Left ventricle myocardium superior (tissue), 1 donor: ENCODE measurements around the gene FGF14. TPM values are rescaled to one million over a fixed set of nuclear protein-coding genes. Genes with fewer than 3 reads are reported as not detected.
"Not testable (repeated sequence)": the region's sequence is repeated elsewhere in the genome, so short reads cannot be mapped to it uniquely, and the experiment has no call there.

ENCODE experiments used
- ATAC-seq: fragments of 200-7000 bp; cut with Tn5 transposase; one replicate; pipeline ENCODE4 v1.9.1; 2020; ENCODE audit warnings: mild to moderate bottlenecking, moderate library complexity
- DNase-seq: peaks from one replicate; pipeline ENCODE4 v3.0.0-alpha.2; 2020
- intact Hi-C: fragments of 100-400 bp; cut with micrococcal nuclease; formaldehyde crosslinking; loops from one replicate; pipeline ENCODE4 v1.11.0; 2022
- total RNA-seq: library from RNA; stranded (reverse); fragmentation: NEBNext Ultra II Directional; extraction: Animal tissue kit (Norgen Biotek cat#: 25700); gene quantifications from one replicate; pipeline ENCODE4 v1.2.1, GENCODE V29; 2021
- donor health status: DM: no; HTN: yes; CAD: no; lungs with severe emphysema.

The FGF14 gene
- total RNA-seq, 1 donor from 2014 or later, result 3.3 TPM

DNA sequence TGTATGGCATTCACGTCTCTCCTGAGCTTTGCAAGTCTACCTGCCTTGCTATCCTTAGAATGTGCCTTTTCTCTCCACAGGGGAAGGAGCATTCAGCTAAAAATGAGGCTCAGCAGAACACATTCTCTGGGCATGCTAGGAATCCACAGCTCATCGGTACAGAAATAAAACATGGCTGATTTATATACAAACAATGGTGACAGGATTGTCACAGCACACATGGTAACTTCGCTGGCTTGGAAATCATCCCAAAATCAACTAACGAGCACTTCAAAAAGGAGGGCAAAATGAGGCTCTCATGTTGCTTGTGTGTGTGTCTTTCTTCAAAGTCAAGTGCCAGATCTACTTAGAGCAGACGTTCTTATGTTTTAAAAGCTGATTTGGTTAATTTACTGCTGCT is 373.0 kb downstream of the FGF14 start:
- peak; percentile 19 for ATAC-seq
- intact Hi-C loops, result no loop called here
- DNase-seq, result no peak

DNA sequence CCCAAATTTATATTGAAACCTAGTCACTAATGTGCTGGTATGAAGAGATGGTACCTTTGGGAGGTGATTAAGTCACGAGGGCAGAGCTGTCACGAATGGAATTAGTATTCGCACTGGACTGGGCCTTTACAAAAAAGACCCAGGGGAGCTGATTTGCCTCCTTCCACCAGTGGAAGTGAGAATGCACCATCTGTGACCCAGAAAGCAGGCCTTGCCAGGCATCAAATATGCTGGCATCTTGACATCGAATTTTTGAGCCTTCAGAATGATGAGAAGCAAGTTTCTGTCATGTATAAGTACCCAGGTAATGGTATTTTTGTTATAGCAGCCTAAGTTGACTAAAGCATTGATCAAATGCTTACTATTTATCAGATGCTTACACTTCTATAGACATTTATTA is 373.6 kb downstream of the FGF14 start:
- no peak for ATAC-seq
- no peak for DNase-seq
- intact Hi-C loops, result no loop called here

DNA sequence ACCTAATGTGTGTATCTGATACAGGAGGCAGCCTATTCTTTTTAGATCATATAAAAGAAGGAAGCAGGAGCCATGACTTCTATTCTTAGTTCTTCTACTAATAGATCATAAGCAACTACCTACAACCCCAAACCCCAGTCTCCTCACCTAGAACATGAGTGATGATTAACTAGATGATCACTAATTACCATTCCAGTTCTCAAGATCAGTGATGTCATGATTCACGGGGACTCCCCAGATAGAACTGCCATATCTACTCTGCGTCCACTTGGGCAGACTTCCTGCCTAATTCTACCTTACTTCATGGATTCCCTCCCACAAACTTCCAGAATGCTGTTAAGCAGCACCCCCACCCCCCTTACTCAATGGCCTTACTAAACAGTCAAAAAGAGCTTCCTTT is 380.1 kb downstream of the FGF14 start:
- ATAC-seq, result no peak
- intact Hi-C loops, result no loop called here
- DNase-seq, result no peak

DNA sequence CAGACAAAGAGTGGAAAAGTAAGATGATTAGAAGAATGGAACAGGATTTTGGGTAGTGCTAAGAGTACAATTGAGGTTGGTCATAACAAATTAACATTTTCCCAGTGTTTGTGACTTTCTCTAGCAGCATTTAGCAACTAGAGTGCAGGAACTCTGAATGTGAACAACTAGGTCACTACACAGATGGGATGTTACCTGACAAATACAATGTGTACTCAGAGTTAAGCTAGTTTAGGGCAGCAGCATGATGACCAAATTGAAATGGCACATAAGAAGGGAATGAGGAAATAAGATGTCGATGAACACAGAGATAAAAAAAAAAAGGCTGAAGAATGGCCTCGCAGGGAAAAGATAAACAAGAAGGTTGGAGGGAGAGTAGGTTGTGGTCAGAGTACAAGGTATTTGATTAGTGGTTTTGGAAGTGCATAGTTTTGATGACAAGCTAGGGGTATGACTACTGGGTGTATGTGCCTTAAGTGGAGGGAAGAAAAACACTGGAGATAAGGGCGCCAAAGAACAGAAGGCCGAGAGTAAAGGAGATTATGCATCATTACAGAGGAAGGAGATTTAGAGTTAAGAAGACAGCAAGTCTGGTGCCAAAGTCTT is 381.1 kb downstream of the FGF14 start:
- ATAC-seq (no peak), DNase-seq (no peak)
- intact Hi-C loops, result no loop called here

DNA sequence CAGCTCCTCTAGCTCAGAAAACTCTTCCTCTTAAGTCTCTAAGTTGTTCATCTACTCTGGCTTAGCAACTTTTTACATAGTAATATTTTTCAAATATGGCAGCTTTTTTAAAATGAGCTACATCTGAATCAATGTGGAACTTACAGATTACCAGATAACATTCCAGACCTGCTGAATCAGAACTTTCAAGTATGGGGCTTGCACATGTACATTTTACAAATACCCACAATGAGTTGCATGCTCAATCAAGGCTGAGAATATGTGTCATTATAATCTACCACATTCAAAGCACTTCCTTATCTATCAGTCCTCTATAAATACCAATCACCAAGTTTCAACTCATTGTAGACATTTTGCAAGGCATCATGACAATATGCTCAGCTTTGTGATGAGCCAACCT is 383.1 kb downstream of the FGF14 start:
- DNase-seq, result no peak
- intact Hi-C loops, result no loop called here

DNA sequence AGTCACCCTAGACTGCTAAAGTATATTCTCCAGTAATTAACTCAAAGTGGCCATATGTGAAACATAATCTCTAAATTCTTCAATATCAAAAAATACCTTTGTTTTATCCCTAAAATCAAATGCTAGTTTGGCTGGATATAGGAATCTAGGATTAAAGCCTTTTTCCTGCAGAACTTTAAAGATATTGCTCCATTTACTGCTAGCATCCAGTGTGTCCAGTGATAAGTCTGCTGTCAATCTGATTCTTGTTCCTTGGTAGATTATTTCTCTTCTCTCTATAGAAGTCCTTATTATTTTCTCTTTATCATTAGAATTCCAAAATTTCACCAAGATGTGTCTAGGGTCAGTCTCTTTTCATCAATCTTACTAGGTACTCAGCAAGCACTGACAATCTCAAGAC is 384.6 kb downstream of the FGF14 start:
- no peak for ATAC-seq
- DNase-seq, result no peak
- intact Hi-C loops, result no loop called here

More for the DNA sequence above, 383.1 kb downstream of the FGF14 start:
- no peak for ATAC-seq

DNA sequence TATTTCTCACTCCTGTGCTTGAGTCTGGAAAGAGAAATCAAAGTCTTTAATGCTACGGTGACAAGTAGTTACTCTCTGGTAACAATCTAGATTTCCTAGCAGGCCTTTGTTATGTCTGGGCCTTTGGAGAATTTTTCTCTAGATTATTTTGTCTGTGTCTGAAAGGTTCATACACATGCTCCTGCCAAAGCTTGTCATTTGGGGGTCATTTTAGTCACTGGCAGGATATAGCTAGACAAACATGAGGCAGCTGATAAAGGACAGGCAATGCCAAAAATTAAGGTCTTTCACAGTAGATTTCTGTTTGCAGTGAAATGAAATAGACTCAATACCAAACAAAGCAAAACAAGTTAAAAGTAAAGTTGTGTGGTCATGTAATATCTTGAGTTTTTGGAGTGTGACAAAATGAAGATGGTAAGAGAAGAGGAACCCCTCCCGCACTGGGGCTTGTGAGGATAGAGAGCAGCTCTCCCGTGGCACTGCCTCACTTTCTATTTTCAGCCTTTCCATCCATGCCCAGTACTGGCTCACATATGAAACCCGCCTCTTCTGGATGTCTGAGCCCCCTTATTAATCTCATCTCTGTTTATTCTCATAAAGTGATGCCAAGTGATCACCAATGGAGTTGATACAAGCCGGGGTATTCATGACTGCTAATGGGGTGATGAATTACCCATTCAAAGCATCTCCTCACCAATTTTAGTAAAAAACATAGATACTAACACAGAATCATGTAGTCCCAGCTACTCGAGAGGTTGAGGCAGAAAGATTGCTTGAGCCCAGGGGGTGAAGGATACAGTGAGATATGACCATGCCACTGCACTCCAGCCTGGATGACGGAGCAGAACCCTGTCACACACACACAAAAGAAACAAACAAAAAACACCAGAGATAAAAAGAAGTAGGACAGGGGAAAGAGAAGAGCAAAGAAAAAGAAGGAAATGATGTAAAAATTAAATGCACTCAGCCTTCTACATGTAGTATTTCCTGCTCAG is 389.3 kb downstream of the FGF14 start:
- intact Hi-C loops, result no loop called here
- DNase-seq (peak; percentile 44), ATAC-seq (peak; percentile 98)

DNA sequence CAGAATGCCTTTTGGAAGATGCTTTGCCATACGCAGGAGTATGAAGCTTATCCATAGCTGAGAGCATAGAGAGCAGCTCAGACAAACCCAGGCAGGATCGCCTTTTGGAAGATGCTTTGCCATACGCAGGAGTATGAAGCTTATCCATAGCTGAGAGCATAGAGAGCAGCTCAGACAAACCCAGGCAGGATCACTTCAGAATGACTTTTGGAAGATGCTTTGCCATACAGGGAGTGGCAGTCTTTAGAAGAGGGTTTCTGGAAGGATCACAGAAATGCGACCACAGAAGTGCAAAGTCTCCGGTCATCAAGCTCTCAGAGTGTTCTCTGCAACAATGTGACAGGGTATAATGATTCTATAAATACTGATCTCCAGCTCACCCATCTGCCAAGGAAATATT is 390.4 kb downstream of the FGF14 start:
- intact Hi-C loops, DNase-seq: not testable (repeated sequence)
- ATAC-seq, result peak; percentile 70

DNA sequence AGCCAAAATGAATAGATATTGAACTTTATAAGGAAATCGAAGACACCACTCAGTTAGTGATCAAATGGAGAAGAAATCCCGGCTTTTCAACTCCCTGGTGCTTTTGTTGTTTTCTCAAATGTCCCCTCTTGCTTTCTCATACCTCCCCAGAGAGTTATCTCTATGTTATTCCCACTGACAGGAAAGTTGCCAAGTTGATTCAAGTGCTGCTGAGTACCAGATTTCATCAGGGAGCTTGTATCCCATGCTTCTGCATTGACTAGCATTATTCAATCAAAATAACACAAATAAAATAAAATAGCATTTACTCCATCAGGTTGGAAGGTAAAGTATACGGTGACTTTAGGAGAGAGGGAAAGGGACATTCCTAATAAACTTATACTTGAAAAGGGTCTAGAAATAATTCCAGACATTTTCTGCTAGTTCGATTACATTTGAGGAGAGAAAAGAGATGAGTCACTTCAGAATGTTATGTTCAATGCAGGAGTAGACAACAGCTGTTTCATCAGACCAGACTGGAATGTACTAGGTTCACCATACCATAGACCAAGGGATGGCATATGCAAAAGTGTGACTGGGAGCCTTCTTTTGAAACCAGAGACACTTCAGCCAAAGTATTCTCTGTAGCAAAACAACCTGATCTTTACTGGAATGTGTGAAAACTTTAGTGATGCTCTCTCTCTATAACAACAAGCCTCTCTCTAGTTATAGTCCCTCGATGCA is 397.8 kb downstream of the FGF14 start:
- ATAC-seq (peak; percentile 55), DNase-seq (no peak)
- intact Hi-C loops, result no loop called here

DNA sequence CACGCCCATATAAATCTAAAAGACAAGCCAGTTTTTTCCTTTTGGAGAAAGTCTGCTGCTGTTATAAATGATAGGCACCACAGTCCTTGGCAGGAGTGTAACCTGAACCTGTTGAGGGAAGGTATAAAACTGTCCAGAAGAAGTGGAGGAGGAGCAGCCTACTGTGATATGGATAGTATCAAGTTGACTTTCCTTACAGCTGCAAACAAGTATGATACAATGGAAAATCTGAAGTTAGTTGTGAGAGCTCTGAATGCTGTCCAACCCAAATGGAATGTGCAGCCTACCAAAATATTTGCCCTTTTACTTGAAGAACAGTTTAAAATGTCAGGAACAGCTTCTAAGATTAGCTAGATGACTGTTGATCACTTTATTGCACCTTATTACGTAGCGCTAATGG is 399.6 kb downstream of the FGF14 start:
- DNase-seq, result no peak
- peak; percentile 84 for ATAC-seq
- intact Hi-C loops, result no loop called here

DNA sequence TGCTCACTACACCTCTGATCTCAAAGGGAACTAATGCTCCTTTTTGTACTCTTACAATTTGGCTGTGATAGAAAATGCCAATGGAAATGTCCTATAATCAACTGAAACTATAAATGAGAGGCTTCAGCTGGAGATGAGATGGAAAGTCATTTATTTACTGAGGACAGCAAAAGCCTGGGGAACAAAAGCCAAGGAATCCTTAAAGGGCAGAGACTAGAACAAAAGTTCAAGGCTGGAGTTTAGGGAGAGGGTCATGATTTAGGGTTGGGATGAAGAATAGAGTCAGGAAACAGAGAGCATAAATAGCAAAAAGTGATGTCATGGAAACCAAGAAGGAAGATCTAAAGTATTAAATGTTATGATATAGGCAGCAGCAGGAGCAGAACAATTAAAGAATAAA is 401.1 kb downstream of the FGF14 start:
- intact Hi-C loops, result no loop called here
- no peak for ATAC-seq

DNA sequence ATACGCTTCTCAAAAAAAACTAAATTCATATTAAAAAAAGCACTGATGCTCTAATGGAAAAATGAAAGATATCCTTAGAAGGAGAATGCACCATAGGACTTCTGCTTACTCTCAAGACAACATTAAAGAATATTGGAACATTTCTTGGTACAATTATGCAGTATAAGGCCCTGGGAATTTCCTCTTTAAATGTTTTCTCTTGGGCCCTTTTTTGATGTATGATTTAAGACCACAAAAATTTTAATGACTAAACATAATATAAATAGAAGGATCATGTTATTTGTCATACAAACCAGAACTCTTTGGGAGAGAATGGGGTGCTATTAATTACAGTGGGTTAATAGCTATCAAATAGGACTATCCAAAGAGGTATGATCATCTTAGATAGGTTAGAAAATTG is 403.7 kb downstream of the FGF14 start:
- intact Hi-C loops, result no loop called here
- DNase-seq (no peak), ATAC-seq (no peak)

More for the DNA sequence above, 401.1 kb downstream of the FGF14 start:
- no peak for DNase-seq

DNA sequence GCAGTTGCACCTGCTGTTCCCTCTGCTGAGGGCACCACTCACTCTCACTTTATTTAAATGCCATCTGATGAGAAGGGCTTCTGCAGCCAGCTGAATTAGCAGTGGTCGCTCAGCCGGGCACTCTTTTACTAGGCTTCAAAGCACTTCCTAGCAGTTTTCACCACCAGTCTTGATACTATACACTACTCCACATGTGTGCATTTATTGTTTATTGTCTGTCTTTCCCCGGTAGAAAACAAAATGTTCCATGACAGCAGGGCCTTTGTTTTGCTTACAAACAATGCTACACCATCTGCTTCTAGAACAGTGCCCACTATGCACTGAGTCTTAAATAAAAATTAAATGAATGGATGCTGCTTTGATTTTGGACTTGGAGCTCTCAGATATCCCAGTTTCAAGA is 404.9 kb downstream of the FGF14 start:
- DNase-seq (no peak), ATAC-seq (no peak)
- intact Hi-C loops, result no loop called here

DNA sequence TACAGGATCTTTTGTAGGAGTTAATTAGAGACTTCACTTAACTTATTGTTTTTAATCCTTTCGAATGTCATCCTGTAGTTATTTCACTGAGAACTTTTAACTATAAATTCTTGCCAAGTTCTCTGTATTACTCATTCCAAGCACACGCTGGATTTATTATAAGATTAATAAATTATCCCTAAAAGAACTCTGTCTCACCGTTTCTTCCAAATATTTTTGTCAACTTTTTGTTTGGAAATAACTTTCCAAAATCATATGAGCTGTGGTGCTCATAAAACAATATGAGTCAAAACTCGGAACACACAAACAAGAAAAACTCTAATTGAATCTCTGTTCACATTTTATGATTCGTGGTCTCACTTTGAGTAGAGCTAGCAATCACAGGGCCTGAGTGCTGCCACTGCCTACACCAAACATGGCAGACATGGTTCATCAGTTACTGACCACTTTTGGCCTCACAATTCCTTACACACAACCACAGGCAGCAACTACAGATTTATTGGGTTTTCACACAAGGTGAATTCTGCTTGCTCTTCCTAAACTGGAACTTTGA is 412.0 kb downstream of the FGF14 start:
- intact Hi-C loops, result no loop called here
- DNase-seq (no peak), ATAC-seq (no peak)

DNA sequence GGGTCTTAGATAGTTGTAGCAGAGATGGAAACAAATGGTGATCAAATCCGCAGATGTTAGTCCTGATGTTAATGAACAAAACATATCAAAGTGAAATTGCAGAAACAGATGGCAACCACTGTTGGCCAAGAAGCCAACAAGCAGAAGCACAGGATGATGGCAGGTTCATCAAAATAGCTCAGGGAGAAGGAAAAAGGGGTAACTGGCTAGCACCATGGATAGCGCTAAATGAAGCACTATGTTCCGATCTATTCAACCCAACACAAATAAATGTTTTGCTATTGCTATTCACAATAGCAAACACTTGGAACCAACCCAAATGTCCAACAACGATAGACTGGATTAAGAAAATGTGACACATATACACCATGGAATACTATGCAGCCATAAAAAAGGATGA is 413.7 kb downstream of the FGF14 start:
- no peak for DNase-seq
- intact Hi-C loops, result no loop called here
- ATAC-seq, result no peak

DNA sequence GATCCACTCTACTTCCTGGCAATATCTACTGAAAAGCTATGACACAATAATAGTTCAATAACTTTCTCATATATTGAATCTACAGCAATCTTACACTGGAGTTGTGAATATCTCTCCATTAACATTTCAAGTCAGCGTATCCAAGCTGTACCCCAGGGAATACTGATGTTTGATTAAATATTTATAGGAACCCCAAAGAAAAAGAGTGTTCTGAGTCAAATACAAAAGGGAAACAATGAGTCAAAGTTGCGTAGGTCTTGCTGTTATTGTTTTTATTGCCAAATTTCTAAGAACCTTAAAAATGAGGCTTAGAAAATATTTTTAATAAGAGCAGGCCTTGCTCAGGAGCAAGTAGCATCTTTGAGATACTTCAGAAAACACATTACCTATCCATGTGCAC is 415.5 kb downstream of the FGF14 start:
- intact Hi-C loops, result no loop called here
- DNase-seq (no peak), ATAC-seq (no peak)

DNA sequence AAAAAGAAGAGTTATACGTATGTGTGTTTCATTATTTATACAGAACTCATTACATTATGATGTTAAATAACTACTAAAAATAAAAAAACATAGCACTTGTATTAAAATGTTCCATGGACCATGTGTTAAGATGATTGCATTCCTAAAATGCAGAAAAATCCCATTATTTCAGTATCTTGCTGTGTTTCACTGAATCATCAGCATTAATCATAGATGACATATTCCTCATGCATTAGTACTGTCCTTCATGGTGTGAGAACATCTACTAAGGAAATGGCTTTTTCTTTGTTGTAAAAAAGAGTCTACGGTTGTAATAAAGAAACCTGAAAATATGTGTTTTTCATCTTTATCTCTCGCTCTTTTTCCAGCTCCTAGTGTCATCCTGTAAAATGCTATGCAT is 416.5 kb downstream of the FGF14 start:
- DNase-seq, result no peak
- no peak for ATAC-seq
- intact Hi-C loops, result no loop called here

DNA sequence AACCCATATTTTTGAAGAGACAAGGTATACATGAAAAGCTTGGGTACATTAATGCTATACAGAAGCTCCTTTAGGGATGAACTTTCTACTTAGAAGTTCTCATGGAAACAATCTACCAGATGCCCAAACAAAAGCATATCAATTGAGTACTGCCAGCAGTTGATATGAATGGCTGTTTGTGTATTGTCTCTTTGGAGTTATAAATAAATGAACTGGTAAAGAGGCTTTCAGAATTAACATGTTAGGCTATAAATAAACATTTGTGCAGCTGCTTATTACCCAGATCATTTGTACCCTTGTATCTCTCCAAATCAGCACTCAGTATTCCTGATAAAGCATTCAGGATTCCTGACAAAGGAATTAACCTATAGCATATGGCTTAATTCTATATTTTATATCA is 418.9 kb downstream of the FGF14 start:
- intact Hi-C loops, result no loop called here
- ATAC-seq (peak; percentile 90), DNase-seq (no peak)

DNA sequence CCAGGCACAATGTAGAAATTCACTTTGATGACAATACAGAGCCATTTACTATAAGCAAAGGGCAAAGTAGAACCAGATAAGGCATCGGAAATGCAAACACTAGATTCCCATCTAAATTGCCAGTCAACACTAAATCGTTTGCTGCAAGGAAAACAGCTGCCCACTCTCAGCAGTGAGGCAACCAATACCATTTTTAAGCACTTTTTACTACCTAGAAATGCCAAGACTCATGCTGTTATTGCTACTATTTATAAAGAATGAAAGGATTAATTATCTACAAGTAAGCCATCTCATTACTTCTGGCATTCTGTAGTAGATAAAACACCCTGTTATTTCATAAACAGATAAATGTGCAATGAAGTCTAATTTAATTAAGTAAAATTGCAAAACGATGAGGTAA is 422.0 kb downstream of the FGF14 start:
- DNase-seq, result no peak
- intact Hi-C loops, result no loop called here

More for the DNA sequence above, 422.0 kb downstream of the FGF14 start:
- ATAC-seq, result no peak
